Erythroblast (primary cell): ENCODE data around the gene RMP24.
"Not testable (repeated sequence)": the region's sequence is repeated elsewhere in the genome, so short reads cannot be mapped to it uniquely, and the experiment has no call there.

Experiments
- DNase-seq, 2 experiments: peaks; one replicate each; lab custom pipeline; 2025; lab: John Stamatoyannopoulos, UW
- GATA1 ChIP-seq: IDR thresholded peaks from 2 replicates; pipeline ENCODE4 v1.6.1; 2011; ENCODE audit warnings: low read depth, mild to moderate bottlenecking, control low read depth, low read length, moderate library complexity
- POLR2A ChIP-seq: IDR thresholded peaks from 2 replicates; pipeline ENCODE4 v1.6.1; 2011; ENCODE audit warnings: mild to moderate bottlenecking, low read length

Gene RMP24

GRCh38 chr18:35982409-35983114 lies 10.1 kb downstream of the RMP24 start:
- DNase-seq, result no peak
- TF ChIP-seq POLR2A (no peak), GATA1 (no peak)

GRCh38 chr18:35983147-35983546 lies 10.7 kb downstream of the RMP24 start:
- no peak for DNase-seq
- TF ChIP-seq POLR2A, result peak; percentile 36
- no peak for TF ChIP-seq GATA1

GRCh38 chr18:35983818-35984217 lies 11.3 kb downstream of the RMP24 start:
- DNase-seq, result no peak
- TF ChIP-seq POLR2A (no peak), GATA1 (no peak)

GRCh38 chr18:35991696-35992095 lies 19.2 kb downstream of the RMP24 start:
- TF ChIP-seq GATA1 (no peak), POLR2A (no peak)
- no peak for DNase-seq

GRCh38 chr18:35993013-35993412 lies 20.5 kb downstream of the RMP24 start:
- TF ChIP-seq POLR2A (no peak), GATA1 (no peak)
- no peak for DNase-seq

GRCh38 chr18:35998967-35999366 lies 26.5 kb downstream of the RMP24 start:
- no peak for TF ChIP-seq POLR2A
- TF ChIP-seq GATA1, result no peak
- DNase-seq, result peak; percentile 15 to 20

GRCh38 chr18:35999925-36000324 lies 27.4 kb downstream of the RMP24 start:
- no peak for TF ChIP-seq POLR2A
- no peak for TF ChIP-seq GATA1
- DNase-seq, result no peak

- DNase-seq, result no peak
- no peak for TF ChIP-seq GATA1
- TF ChIP-seq POLR2A, result no peak
These were observed 34.5 kb downstream of the RMP24 start for GRCh38 chr18:36006997-36007396.

- TF ChIP-seq GATA1, result no peak
- no peak for TF ChIP-seq POLR2A
These were observed 36.7 kb downstream of the RMP24 start for GRCh38 chr18:36009214-36009613.

GRCh38 chr18:36012891-36013290 lies 40.4 kb downstream of the RMP24 start:
- TF ChIP-seq POLR2A, result no peak
- no peak for TF ChIP-seq GATA1
- no peak for DNase-seq

More at GRCh38 chr18:36009214-36009613, 36.7 kb downstream of the RMP24 start:
- no peak for DNase-seq

- no peak for TF ChIP-seq POLR2A
- TF ChIP-seq GATA1, result no peak
- DNase-seq, result no peak
These were observed 43.1 kb downstream of the RMP24 start for GRCh38 chr18:36015629-36016028.

- no peak for TF ChIP-seq GATA1
- no peak for DNase-seq
These were observed 44.8 kb downstream of the RMP24 start for GRCh38 chr18:36017232-36017631.

GRCh38 chr18:36020174-36020711 lies 47.8 kb downstream of the RMP24 start:
- no peak for TF ChIP-seq GATA1
- TF ChIP-seq POLR2A, result no peak
- DNase-seq, result no peak

- no peak for DNase-seq
- no peak for TF ChIP-seq GATA1
- TF ChIP-seq POLR2A, result no peak
These were observed 50.9 kb downstream of the RMP24 start for GRCh38 chr18:36023336-36023735.

GRCh38 chr18:36024241-36024640 lies 51.8 kb downstream of the RMP24 start:
- DNase-seq, result not testable (repeated sequence)

GRCh38 chr18:36025025-36025424 lies 52.5 kb downstream of the RMP24 start:
- TF ChIP-seq POLR2A (no peak), GATA1 (no peak)
- DNase-seq, result no peak
